Measurements from ENCODE around the gene ADAMTSL1.

The ADAMTSL1 gene

GRCh38 chr9:18881758-18882157 lies 407.8 kb downstream of the ADAMTSL1 start:
- DNase-seq = no peak

- no peak for DNase-seq
Measured at GRCh38 chr9:18887546-18887945, 413.6 kb downstream of the ADAMTSL1 start.

- no peak for DNase-seq
Measured at GRCh38 chr9:18888290-18888689, 414.3 kb downstream of the ADAMTSL1 start.

- DNase-seq = no peak
Measured at GRCh38 chr9:18889550-18889949, 415.6 kb downstream of the ADAMTSL1 start.

GRCh38 chr9:18890372-18890771 lies 416.4 kb downstream of the ADAMTSL1 start:
- DNase-seq = no peak

- DNase-seq = no peak
Measured at GRCh38 chr9:18891946-18892670, 418.2 kb downstream of the ADAMTSL1 start.

GRCh38 chr9:18893046-18893445 lies 419.1 kb downstream of the ADAMTSL1 start:
- DNase-seq = no peak

- DNase-seq = no peak
Measured at GRCh38 chr9:18893491-18893890, 419.5 kb downstream of the ADAMTSL1 start.

GRCh38 chr9:18896004-18896403 lies 422.1 kb downstream of the ADAMTSL1 start:
- DNase-seq = no peak

GRCh38 chr9:18896531-18897179 lies 422.7 kb downstream of the ADAMTSL1 start:
- no peak for DNase-seq

- no peak for DNase-seq
Measured at GRCh38 chr9:18903450-18903849, 429.5 kb downstream of the ADAMTSL1 start.

- no peak for DNase-seq
Measured at GRCh38 chr9:18905028-18905882, 431.3 kb downstream of the ADAMTSL1 start.

GRCh38 chr9:18905883-18906629 lies 432.1 kb downstream of the ADAMTSL1 start:
- no peak for DNase-seq

GRCh38 chr9:18906656-18907395 lies 432.9 kb downstream of the ADAMTSL1 start:
- DNase-seq = no peak

- DNase-seq = no peak
Measured at GRCh38 chr9:18907927-18908625, 434.1 kb downstream of the ADAMTSL1 start.

- DNase-seq = no peak
Measured at GRCh38 chr9:18909140-18910018, 435.4 kb downstream of the ADAMTSL1 start.

- no peak for DNase-seq
Measured at GRCh38 chr9:18910435-18910834, 436.5 kb downstream of the ADAMTSL1 start.

GRCh38 chr9:18910916-18911315 lies 437.0 kb downstream of the ADAMTSL1 start:
- no peak for DNase-seq

GRCh38 chr9:18911714-18912342 lies 437.9 kb downstream of the ADAMTSL1 start:
- no peak for DNase-seq

All from cerebellar nuclear complex (tissue), 1 donor.